Stimulated activated CD8-positive, alpha-beta memory T cell treated with anti-CD3 and anti-CD28 coated beads, Interleukin-15, amount 100 ng/mL, for 24 hours (primary cell): ENCODE measurements around the gene PLCXD1.

Experiments
- DNase-seq: peaks from one replicate; pipeline ENCODE4 v3.0.0-alpha.2; 2020; ENCODE audit warnings: low read depth

PLCXD1 gene

DNA sequence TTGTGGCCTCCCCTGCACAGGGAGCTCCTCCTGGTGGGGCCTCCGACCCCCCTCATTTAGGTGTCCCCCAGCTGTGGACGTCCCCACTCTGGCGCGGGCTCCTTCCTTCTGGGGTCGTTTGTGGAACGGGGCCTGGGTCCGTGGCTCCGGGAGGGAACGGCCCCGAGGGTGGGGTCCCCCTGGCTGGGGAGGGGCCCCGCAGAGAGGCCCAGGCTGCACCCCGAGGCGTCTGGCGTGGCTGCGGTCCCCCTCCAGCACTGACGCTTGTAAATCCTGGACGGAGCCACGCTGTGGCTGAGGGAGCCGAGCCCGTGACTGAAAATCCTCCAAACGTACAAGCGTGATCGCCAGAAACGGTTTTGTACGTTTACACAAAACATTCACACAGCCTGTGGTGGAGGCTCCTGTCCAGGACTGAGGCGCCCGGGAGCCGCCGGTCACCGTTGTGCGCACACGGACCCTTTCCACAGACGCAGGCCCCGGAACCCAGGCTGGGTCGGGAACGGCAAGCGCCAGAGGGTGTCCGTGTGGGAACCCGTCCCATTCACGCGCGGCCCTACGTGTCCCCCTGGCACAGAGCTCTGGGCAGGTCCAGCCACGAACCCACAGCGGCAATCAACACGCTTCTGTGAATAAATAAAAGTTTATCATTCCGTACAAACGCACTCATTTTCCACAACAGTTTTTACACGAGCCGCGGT, 52.6 kb downstream of the PLCXD1 start:
- DNase-seq: no peak

GRCh38 chrX:334331-334891, 53.2 kb downstream of the PLCXD1 start:
- DNase-seq: no peak

GRCh38 chrX:334971-335757, 54.0 kb downstream of the PLCXD1 start:
- no peak for DNase-seq

DNA sequence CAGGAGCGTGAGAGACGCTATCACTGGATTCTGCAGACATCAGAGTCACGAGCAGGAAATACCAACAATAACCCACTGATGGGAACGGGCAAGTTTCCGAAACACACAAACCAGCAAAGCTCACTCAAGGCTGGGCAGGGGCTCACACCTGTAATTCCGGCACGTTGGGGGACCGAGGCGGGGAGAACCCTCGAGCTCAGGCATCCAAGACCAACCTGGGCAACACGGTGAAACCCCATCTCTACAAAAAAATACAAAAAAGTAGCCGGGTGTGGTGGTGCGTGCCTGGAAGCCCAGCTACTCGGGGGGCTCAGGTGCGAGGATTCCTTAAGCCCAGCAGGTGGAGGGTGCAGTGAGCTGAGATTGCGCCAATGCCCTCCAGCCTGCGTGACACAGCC, 54.6 kb downstream of the PLCXD1 start:
- no peak for DNase-seq

DNA sequence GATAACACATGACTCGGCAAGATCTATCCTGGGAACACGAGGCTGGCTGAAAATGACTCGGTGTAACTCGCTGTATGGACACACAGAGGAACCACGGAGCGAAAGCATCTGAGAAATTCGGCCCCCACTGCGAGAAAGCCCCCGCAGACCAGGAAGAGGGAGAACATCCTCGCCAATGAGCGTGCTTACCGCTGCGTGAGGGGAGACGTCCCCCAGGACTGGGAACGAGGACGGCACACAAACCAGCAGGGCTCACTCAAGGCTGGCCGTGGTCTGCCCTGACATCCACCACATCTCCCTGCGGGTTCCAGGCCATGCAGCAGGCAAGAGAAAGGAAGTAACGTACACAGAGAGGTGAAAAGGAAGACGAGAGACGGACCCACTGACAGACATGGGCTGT, 55.0 kb downstream of the PLCXD1 start:
- DNase-seq: no peak

GRCh38 chrX:337331-337831, 56.2 kb downstream of the PLCXD1 start:
- no peak for DNase-seq

GRCh38 chrX:338281-338835, 57.2 kb downstream of the PLCXD1 start:
- DNase-seq: no peak

- no peak for DNase-seq
These were observed 57.7 kb downstream of the PLCXD1 start for GRCh38 chrX:338836-339400.

DNA sequence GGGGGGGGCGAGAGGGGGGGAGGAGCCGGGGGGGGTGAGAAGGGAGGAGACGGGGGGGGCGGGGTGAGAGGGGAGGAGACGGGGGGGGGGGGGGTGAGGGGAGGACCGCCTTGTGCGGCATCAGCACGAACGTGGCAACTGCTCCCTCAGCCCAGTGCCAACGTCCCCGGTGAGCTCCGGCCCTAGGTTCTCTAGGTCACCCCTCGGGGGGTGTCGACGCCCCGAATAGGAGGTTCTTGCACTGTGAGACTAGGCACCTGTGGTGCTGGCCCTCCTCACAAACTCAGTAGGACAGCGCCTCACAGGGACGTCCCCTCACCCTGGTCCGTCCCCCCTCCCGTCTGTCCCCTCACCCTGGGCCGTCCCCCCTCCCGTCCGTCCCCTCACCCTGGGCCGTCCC, 58.9 kb downstream of the PLCXD1 start:
- no peak for DNase-seq

- DNase-seq: no peak
These were observed 59.7 kb downstream of the PLCXD1 start for GRCh38 chrX:340641-341423.

- DNase-seq: no peak
These were observed 60.4 kb downstream of the PLCXD1 start for GRCh38 chrX:341541-342101.

- no peak for DNase-seq
These were observed 63.3 kb downstream of the PLCXD1 start for GRCh38 chrX:344371-344901.

- no peak for DNase-seq
These were observed 64.1 kb downstream of the PLCXD1 start for GRCh38 chrX:345020-345925.

DNA sequence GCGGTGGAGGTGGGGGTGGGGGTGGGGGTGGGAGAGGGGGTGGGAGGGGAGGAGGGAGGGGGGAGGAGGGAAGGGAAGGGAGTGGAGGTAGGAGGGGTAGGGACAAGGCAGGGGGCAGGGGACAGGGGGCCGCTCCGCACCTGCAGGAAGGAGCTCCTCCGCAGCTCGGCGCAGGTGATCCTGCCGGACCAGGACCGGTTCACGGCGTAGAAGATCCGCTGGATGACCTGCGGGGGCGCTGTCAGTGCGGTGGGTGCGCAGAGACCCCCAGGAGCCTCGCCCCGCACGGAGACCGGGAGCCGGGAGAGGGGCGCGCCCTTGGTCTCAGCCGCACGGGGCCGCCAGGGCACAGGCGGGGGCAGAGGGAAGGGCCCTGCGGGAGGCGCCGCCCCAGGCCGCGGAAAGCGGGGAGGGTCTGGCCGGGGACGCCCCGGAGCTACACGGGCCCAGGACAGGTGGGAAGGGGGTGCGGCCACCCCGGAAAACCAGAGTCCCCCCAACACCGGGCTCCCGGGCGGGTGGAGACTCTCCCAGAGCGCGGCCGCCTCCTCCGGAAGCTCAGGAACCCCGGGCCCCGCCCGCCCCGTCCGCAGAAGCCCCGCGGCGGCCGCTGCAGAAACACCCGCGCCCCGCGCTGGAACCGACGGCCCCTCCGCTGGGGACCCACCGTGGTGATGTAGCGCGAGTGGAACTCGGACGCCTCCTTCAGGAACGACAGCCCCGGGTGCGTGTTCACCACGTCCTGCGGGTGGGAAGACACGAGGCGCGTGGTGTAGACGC, 65.0 kb downstream of the PLCXD1 start:
- no peak for DNase-seq

DNA sequence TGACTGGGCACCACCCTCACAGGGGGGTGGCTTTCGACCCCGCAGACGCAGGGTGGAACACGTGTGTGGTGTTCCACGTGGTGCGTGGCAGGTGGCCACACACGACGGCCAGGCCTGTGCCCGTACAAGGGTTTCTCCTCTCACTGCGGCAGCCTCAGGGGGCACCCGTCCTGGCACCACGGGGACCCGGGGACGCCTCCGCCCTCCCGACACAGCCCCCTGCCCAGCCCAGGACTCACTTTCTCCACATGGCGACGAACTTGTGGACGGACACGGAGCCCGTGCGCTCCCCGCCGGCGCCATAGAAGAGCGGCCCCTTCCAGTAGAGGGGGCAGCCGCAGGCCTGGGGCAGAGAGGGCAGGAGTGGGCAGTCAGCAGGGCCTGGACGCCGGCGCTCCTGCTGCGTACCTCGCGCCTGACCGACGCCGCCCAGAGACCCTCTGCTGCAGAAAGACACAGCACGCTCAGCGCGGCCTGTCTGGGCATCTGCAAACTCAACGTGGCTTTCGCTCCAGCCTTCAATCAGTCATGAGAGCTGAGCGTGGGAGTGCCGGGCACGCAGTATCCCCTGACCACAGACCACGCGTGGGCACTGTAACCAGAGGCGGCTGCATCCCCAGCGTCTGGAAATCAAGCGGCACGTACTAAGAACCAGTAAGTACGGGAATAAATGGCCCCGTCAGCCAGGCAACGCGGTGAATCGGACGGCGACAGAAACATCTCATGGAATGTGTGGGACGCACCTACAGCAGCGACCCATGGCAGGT, 66.4 kb downstream of the PLCXD1 start:
- no peak for DNase-seq

GRCh38 chrX:348461-349117, 67.4 kb downstream of the PLCXD1 start:
- no peak for DNase-seq

DNA sequence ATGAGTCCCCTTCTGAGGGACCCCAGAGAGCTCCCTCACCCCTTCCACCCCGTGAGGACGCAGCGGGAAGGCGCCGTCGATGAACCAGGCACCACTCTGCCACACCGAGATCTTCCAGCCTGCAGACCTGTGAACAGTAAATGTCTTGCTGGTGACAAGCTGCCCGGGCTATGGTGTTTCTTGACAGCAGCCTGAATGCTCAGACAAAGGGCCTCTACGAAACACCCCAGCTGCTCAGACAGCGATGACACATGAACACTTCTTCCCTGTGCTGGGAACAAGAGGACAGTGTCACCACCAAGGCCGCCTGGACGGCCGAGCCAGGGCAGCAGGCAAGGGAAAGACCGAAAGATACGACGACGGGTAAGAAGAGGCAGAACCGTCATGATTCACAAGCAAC, 68.0 kb downstream of the PLCXD1 start:
- DNase-seq: no peak

- no peak for DNase-seq
These were observed 68.5 kb downstream of the PLCXD1 start for GRCh38 chrX:349702-350101.
